Gastroesophageal sphincter (tissue), 4 donors: ENCODE results near the gene HELZ. TPM values are rescaled to one million over a fixed set of nuclear protein-coding genes. Genes with fewer than 3 reads are reported as not detected.
"Not testable (repeated sequence)": the region's sequence is repeated elsewhere in the genome, so short reads cannot be mapped to it uniquely, and the experiment has no call there.

Experiments used
- ATAC-seq: fragments of 150-250 bp; one replicate; pipeline ENCODE4 v1.9.1; 2016; ENCODE audit warnings: mild to moderate bottlenecking, moderate library complexity
- H3K27ac ChIP-seq, 4 donors: fragments of 200-600 bp; sonication (generic) in 3 of 4; 1 replicate in 3 of 4; 2 replicates in 1 of 4; pipeline ENCODE4 v1.5.1; 2016 to 2019
- H3K27me3 ChIP-seq: fragments of 200-600 bp; sonication (generic); one replicate; pipeline ENCODE4 v1.5.1; 2019
- H3K36me3 ChIP-seq, 2 donors: fragments of 200-600 bp; sonication (generic); one replicate each; pipeline ENCODE4 v1.5.1; 2019; ENCODE audit warnings: control low read depth in 1 of 2
- H3K4me1 ChIP-seq, 3 donors: fragments of 200-600 bp; sonication (generic); 1 replicate in 2 of 3; 2 replicates in 1 of 3; pipeline ENCODE4 v1.5.1; 2016 to 2019; ENCODE audit warnings: control low read depth in 2 of 3
- H3K4me3 ChIP-seq, 2 donors: fragments of 200-600 bp; sonication (generic); one replicate each; pipeline ENCODE4 v1.5.1; 2019; ENCODE audit warnings: mild to moderate bottlenecking in 1 of 2, moderate library complexity in 1 of 2
- H3K9me3 ChIP-seq, 3 donors: fragments of 200-600 bp; sonication (generic); one replicate each; pipeline ENCODE4 v1.5.1; 2017 to 2019; ENCODE audit warnings: control low read depth in 2 of 3
- EP300 ChIP-seq: sonication (generic); formaldehyde crosslinking; IDR thresholded peaks from one replicate; pipeline ENCODE4 v1.6.1; 2017; ENCODE audit warnings: antibody characterized with exemption, mild to moderate bottlenecking
- POLR2A ChIP-seq, 2 donors: fragments of 450-650 bp; IDR thresholded peaks; one replicate each; pipeline ENCODE4 v1.6.1; 2017; ENCODE audit warnings: antibody characterized with exemption in 2 of 2, mild to moderate bottlenecking in 2 of 2, moderate library complexity in 1 of 2
- POLR2AphosphoS5 ChIP-seq: sonication (generic); formaldehyde crosslinking; IDR thresholded peaks from one replicate; pipeline ENCODE4 v1.6.1; 2017; ENCODE audit warnings: antibody characterized with exemption
- WGBS, 2 donors: methylation state at CpG; one replicate each; pipeline ENCODE4 v1.1.5; 2018; ENCODE audit warnings: low coverage in 1 of 2; 5-methylcytosine and 5-hydroxymethylcytosine counted together
- total RNA-seq, 4 donors: library from RNA; depleted of rRNA; stranded (reverse); fragments of >200 nt; gene quantifications; one replicate each; pipeline ENCODE4 v1.1.0, GENCODE V29; 2016
- TF ChIP-seq, protein P1 (sequence below), 4 experiments: fragments of 200-600 bp in 2 of 4; fragments of 450-650 bp in 2 of 4; sonication (generic) in 1 of 4; IDR thresholded peaks; one replicate each; pipeline ENCODE4 v1.5.1; 2017 to 2019; ENCODE audit warnings: antibody characterized with exemption in 4 of 4, mild to moderate bottlenecking in 2 of 4, moderate library complexity in 2 of 4

The HELZ gene
- total RNA-seq, 4 donors from 2014 or later = 43.7 to 70.2 (median 58.3) TPM

DNA sequence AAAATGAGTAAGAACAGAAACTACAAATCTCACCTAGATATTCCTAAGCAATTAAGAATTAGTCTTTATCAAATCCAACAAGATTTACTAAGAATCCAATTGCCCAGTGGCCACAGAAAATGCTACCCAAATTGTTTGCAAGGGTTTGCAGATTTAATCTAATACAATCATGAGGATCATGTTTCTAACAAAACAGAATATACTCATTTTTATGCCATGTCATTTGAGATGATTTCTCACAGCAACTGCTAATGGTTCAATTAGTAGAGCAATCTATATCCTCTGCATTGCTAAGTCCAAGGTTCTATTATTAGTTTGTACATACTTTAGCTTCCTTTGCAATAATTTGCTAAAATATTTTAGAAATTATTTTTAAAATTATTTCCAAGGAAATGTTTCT lies 41.2 kb downstream of the HELZ start:
- Histone ChIP-seq H3K27me3 (no peaks in the 10 kb centered on the region), H3K27ac (no peak overlapping the region), H3K4me1 (peaks cover 0 to 5% (median 0%) of the 10 kb centered on the region in 3 donors), H3K36me3 (peaks cover 0 to 39% of the 10 kb centered on the region in 2 donors), H3K9me3 (no peaks in the 10 kb centered on the region), H3K4me3 (no peak overlapping the region)
- no peak for ATAC-seq
- TF ChIP-seq EP300 (no peak), POLR2A (IDR thresholded peaks at IDR 0.05) (no peak), POLR2AphosphoS5 (no peak)
- TF ChIP-seq, protein P1, sequence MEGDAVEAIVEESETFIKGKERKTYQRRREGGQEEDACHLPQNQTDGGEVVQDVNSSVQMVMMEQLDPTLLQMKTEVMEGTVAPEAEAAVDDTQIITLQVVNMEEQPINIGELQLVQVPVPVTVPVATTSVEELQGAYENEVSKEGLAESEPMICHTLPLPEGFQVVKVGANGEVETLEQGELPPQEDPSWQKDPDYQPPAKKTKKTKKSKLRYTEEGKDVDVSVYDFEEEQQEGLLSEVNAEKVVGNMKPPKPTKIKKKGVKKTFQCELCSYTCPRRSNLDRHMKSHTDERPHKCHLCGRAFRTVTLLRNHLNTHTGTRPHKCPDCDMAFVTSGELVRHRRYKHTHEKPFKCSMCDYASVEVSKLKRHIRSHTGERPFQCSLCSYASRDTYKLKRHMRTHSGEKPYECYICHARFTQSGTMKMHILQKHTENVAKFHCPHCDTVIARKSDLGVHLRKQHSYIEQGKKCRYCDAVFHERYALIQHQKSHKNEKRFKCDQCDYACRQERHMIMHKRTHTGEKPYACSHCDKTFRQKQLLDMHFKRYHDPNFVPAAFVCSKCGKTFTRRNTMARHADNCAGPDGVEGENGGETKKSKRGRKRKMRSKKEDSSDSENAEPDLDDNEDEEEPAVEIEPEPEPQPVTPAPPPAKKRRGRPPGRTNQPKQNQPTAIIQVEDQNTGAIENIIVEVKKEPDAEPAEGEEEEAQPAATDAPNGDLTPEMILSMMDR (IDR thresholded peaks at IDR 0.05) = no peak

DNA sequence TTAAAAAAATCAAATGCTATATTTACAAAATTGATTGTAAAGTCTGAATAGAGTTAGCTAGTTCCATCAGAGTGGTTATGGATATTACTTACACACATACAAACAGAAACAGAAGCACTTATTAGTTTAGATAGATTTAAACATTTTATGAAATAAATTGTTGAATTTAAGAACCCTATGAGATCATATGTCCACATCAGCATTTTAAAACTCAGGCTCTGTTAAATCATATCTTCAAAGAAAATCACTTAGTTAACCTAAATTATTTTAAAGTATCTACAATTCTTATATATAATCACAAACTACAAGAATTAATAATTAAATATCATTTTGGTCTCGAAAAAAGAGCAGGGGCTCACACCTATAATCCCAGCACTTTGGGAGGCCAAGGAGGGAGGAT lies 42.5 kb downstream of the HELZ start:
- Histone ChIP-seq H3K27me3 (no peaks in the 10 kb centered on the region), H3K9me3 (no peaks in the 10 kb centered on the region), H3K4me3 (no peak overlapping the region), H3K27ac (no peak overlapping the region), H3K36me3 (peaks cover 0 to 48% of the 10 kb centered on the region in 2 donors), H3K4me1 (no peaks in the 10 kb centered on the region)
- 73 to 90% methylated on average over 1 of the region's 1 CpG for WGBS, 2 donors
- no peak for ATAC-seq
- TF ChIP-seq, protein P1 (IDR thresholded peaks at IDR 0.05) = no peak
- TF ChIP-seq EP300 (no peak), POLR2AphosphoS5 (no peak), POLR2A (IDR thresholded peaks at IDR 0.05) (no peak)

DNA sequence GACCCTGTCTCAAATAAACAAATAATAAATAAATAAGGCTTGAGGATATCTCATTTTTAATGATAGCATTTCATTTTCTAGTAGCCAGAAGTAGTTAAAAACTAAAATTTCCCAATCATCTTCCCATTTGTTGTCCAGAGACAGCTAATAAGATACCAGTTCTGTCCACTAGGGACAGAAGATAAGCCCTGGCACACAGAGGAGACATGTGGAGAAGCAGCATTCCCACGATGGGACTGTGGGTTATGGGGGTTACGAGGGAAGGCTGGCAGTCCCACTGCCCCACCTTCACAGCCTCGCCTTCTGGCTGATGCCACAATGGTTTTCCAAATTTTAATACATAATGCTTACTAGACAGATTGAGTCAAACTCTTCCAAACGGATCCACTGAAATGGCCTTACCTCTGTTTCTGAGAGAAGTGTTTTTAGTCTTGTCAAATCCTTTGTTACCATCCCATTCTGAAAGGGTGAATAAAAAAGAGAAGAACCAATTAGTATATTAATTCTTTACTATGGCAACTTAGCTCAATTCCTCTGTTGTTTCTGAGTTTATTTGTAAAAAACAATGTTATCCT lies 44.2 kb downstream of the HELZ start:
- ATAC-seq = no peak
- peaks cover 0 to 59% of the 10 kb centered on the region in 2 donors for H3K36me3 ChIP-seq
- TF ChIP-seq EP300 (no peak), POLR2AphosphoS5 (no peak)
- TF ChIP-seq, protein P1 (IDR thresholded peaks at IDR 0.05) = peak in 1 of 4 experiments; percentile 11
- no peaks in the 10 kb centered on the region for H3K4me1 ChIP-seq
- H3K27me3 ChIP-seq = no peaks in the 10 kb centered on the region
- 83 to 88% methylated on average over 4 of the region's 4 CpGs for WGBS, 2 donors
- no peak overlapping the region for H3K27ac ChIP-seq
- H3K9me3 ChIP-seq = no peaks in the 10 kb centered on the region
- H3K4me3 ChIP-seq = no peak overlapping the region

DNA sequence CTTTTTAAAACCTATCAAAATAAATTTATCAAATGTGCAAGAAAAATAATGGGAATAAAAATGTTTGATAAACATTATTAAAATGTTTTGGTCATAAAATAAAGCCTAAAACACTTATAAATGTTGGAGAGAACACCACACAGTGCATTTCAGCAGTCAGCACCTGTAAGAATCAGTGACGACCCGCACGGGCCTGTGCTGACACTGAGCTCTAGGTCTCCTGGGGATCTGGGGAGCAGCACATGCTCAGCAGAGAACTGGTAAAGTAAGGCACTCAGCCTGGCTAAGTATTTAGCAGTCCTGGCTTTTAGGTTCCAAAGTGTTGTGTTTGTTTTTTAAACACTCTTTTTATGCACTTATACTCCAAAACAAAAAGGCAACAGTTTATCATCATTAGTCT lies 46.9 kb downstream of the HELZ start:
- TF ChIP-seq EP300 (no peak), POLR2AphosphoS5 (no peak), POLR2A (IDR thresholded peaks at IDR 0.05) (no peak)
- TF ChIP-seq, protein P1 (IDR thresholded peaks at IDR 0.05) = no peak
- Histone ChIP-seq H3K27me3 (no peaks in the 10 kb centered on the region), H3K4me1 (peaks cover 0 to 11% (median 2%) of the 10 kb centered on the region in 3 donors), H3K4me3 (no peak overlapping the region), H3K27ac (no peak overlapping the region), H3K36me3 (peaks cover 0 to 57% of the 10 kb centered on the region in 2 donors), H3K9me3 (no peaks in the 10 kb centered on the region)
- no peak for ATAC-seq
- WGBS, 2 donors = 83 to 91% methylated on average over 3 of the region's 3 CpGs

DNA sequence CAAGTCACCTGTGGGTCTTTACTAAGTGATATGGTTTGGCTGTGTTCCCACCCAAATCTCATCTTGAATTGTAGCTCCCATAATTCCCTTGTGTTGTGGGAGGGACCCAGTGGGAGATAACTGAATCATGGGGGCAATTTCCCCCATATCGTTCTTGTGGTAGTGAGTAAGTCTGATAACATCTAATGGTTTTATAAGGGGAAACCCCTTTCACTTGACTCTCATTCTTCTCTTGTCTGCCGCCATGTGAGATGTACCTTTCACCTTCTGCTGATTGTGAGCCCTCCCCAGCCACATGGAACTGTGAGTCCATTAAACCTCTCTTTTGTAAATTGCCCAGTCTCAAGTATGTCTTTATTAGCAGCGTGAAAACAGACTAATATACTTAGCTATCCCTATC lies 48.0 kb downstream of the HELZ start:
- WGBS, 2 donors = 90 to 93% methylated on average over 2 to 3 of the region's 3 CpGs
- peaks cover 0 to 47% of the 10 kb centered on the region in 2 donors for H3K36me3 ChIP-seq
- not testable (repeated sequence) for ATAC-seq

More for the DNA sequence above, 48.0 kb downstream of the HELZ start:
- H3K27ac ChIP-seq, H3K4me3 ChIP-seq, H3K9me3 ChIP-seq, H3K27me3 ChIP-seq: not testable (repeated sequence)
- H3K4me1 ChIP-seq = peaks cover 0 to 11% (median 2%) of the 10 kb centered on the region in 3 donors
